Motor neuron (in vitro differentiated cells): Measurements from ENCODE around the gene MPPED1. TPM values are rescaled to one million over a fixed set of nuclear protein-coding genes. Genes with fewer than 3 reads are reported as not detected.

Source experiments
- ATAC-seq, 8 experiments: fragments of 200-7000 bp; cut with Tn5 transposase; replicated peaks in 6 of 8; 2 replicates each; pipeline ENCODE4 v1.8.0; 2021; ENCODE audit warnings: mild to moderate bottlenecking in 8 of 8, moderate library complexity in 8 of 8
- H3K27ac ChIP-seq, 2 donors: fragments of 250-450 bp; sonication (Bioruptor Pico); 2 replicates each; pipeline ENCODE4 v1.9.0; 2021; ENCODE audit warnings: antibody characterized with exemption in 2 of 2, mild to moderate bottlenecking in 2 of 2, moderate library complexity in 1 of 2
- H3K4me1 ChIP-seq, 2 donors: fragments of 250-450 bp; sonication (Bioruptor Pico); replicated peaks in 1 of 2; 2 replicates each; pipeline ENCODE4 v1.6.1; 2021; ENCODE audit warnings: antibody characterized with exemption in 2 of 2, mild to moderate bottlenecking in 2 of 2, moderate library complexity in 1 of 2
- H3K4me3 ChIP-seq, 5 donors: fragments of 250-450 bp; sonication (Bioruptor Pico); 2 replicates each; pipeline ENCODE4 v1.9.0; 2021; ENCODE audit warnings: antibody characterized with exemption in 5 of 5, mild to moderate bottlenecking in 5 of 5, moderate library complexity in 4 of 5
- WGBS, 10 experiments: fragments of 450-650 bp; shearing (Covaris generic); methylation state at CpG; one replicate each; pipeline ENCODE4 v1.0.0; 2022; 5-methylcytosine and 5-hydroxymethylcytosine counted together
- in situ Hi-C, 9 experiments: fragments of 400-800 bp; cut with MboI; loops; one replicate each; pipeline ENCODE4 v1.15.0; 2021; ENCODE audit warnings: low sequenced_read_pairs in 9 of 9, low pct_unique_long_range_greater_than_20kb in 2 of 9; ENCODE audit not compliant: unreplicated experiment in 9 of 9
- total RNA-seq, 8 experiments: library from RNA; unstranded; fragments of 300-600 nt; gene quantifications; 2 replicates each; pipeline versions ENCODE4 v1.2.3 to v1.2.4, GENCODE V29; 2022

Gene MPPED1
- 1 to 10 TPM in 2 of 8 experiments, under 1 TPM in 6; 0.13 to 2.0 (median 0.61) TPM for total RNA-seq

GRCh38 chr22:43411869-43412807 is at the start of gene MPPED1:
MPPED1 (plus strand) TSS chr22:43412014; CDS start chr22:43424986, 12,972 bp downstream.
- ATAC-seq, result peak in 5 of 8 experiments; percentile 68 to 81 (median 72)
- H3K27ac ChIP-seq, result peak within 1 kb of the TSS in 1 of 2 donors; percentile 4
- H3K4me1 ChIP-seq, result peaks cover 3 to 27% of the 10 kb centered on the region in 2 donors
- 0 to 20% (median 0%) methylated on average over 1 to 3 of the region's 95 CpGs; no CpG with 5 or more reads in 7 of the 10 experiments for WGBS, 10 experiments
- peak within 1 kb of the TSS; percentile 35 to 42 (median 38) for H3K4me3 ChIP-seq
- in situ Hi-C loops, result no loop called here

- H3K4me1 ChIP-seq, result peaks cover 6 to 12% of the 10 kb centered on the region in 2 donors
- in situ Hi-C loops, result loop anchor here in 3 of 9 experiments (25.0 kb wide), 2 partner anchors 101 to 126 kb away; no protein-coding TSS in a partner anchor
- 33 to 83% (median 55%) methylated on average over 1 to 16 of the region's 27 CpGs; no CpG with 5 or more reads in 4 of the 10 experiments for WGBS, 10 experiments
- ATAC-seq, result no peak
- no peak overlapping the region for H3K27ac ChIP-seq
- no peak overlapping the region for H3K4me3 ChIP-seq
Measured at GRCh38 chr22:43363315-43364168, 48.3 kb upstream of the MPPED1 start.

GRCh38 chr22:43364169-43364435 is 47.7 kb upstream of the MPPED1 start:
- in situ Hi-C loops, result loop anchor here in 3 of 9 experiments (25.0 kb wide), 2 partner anchors 102 to 127 kb away; no protein-coding TSS in a partner anchor
- Histone ChIP-seq H3K27ac (no peak overlapping the region), H3K4me3 (no peak overlapping the region), H3K4me1 (peaks cover 6 to 12% of the 10 kb centered on the region in 2 donors)
- ATAC-seq, result no peak
- 40 to 95% (median 70%) methylated on average over 3 to 6 of the region's 8 CpGs; no CpG with 5 or more reads in 3 of the 10 experiments for WGBS, 10 experiments

- ATAC-seq, result no peak
- 55 to 100% (median 100%) methylated on average over 1 to 5 of the region's 6 CpGs; no CpG with 5 or more reads in 5 of the 10 experiments for WGBS, 10 experiments
Measured at GRCh38 chr22:43365715-43366440, 45.9 kb upstream of the MPPED1 start.

GRCh38 chr22:43370036-43370435 is 41.8 kb upstream of the MPPED1 start:
- H3K27ac ChIP-seq, result peak overlapping the region in 1 of 2 donors; percentile 12
- in situ Hi-C loops, result loop anchor here in 3 of 9 experiments (25.0 kb wide), 2 partner anchors 108 to 133 kb away; no protein-coding TSS in a partner anchor
- H3K4me1 ChIP-seq, result peaks cover 7% of the 10 kb centered on the region in 2 donors
- peak in 5 of 8 experiments; percentile 51 to 71 (median 66) for ATAC-seq
- WGBS, 10 experiments, result 0 to 100% (median 32%) methylated on average over 1 to 5 of the region's 9 CpGs; no CpG with 5 or more reads in 4 of the 10 experiments
- H3K4me3 ChIP-seq, result no peak overlapping the region

More at GRCh38 chr22:43365715-43366440, 45.9 kb upstream of the MPPED1 start:
- H3K27ac ChIP-seq, result no peak overlapping the region
- H3K4me1 ChIP-seq, result peaks cover 12 to 19% of the 10 kb centered on the region in 2 donors
- in situ Hi-C loops, result loop anchor here in 3 of 9 experiments (25.0 kb wide), 2 partner anchors 104 to 129 kb away; no protein-coding TSS in a partner anchor
- no peak overlapping the region for H3K4me3 ChIP-seq

- WGBS, 10 experiments, result 8 to 98% (median 81%) methylated on average over 2 to 4 of the region's 4 CpGs; no CpG with 5 or more reads in 2 of the 10 experiments
- Histone ChIP-seq H3K4me3 (no peak overlapping the region), H3K27ac (no peak overlapping the region), H3K4me1 (peaks cover 11 to 19% of the 10 kb centered on the region in 2 donors)
- no peak for ATAC-seq
- in situ Hi-C loops, result loop anchor here in 7 of 9 experiments (25.0 kb wide), 5 partner anchors 114 to 1261 kb away; partner anchors contain the start of gene EFCAB6 (in 2 of the 7)
Measured at GRCh38 chr22:43375951-43376455, 35.8 kb upstream of the MPPED1 start.

- Histone ChIP-seq H3K4me3 (no peak overlapping the region), H3K27ac (no peak overlapping the region), H3K4me1 (peaks cover 11 to 19% of the 10 kb centered on the region in 2 donors)
- in situ Hi-C loops, result loop anchor here in 7 of 9 experiments (25.0 kb wide), 5 partner anchors 115 to 1260 kb away; partner anchors contain the start of gene EFCAB6 (in 2 of the 7)
- 8 to 100% (median 74%) methylated on average over 3 to 15 of the region's 15 CpGs; no CpG with 5 or more reads in 2 of the 10 experiments for WGBS, 10 experiments
- ATAC-seq, result no peak
Measured at GRCh38 chr22:43376765-43377547, 34.9 kb upstream of the MPPED1 start.

GRCh38 chr22:43377548-43377895 is 34.3 kb upstream of the MPPED1 start:
- no peak overlapping the region for H3K4me3 ChIP-seq
- no peak overlapping the region for H3K27ac ChIP-seq
- ATAC-seq, result peak in 1 of 8 experiments; percentile 9
- 0 to 96% (median 88%) methylated on average over 4 to 9 of the region's 10 CpGs; no CpG with 5 or more reads in 2 of the 10 experiments for WGBS, 10 experiments
- H3K4me1 ChIP-seq, result peaks cover 11 to 19% of the 10 kb centered on the region in 2 donors
- in situ Hi-C loops, result loop anchor here in 7 of 9 experiments (25.0 kb wide), 5 partner anchors 115 to 1260 kb away; partner anchors contain the start of gene EFCAB6 (in 2 of the 7)

GRCh38 chr22:43377896-43378704 is 33.7 kb upstream of the MPPED1 start:
- Histone ChIP-seq H3K4me1 (peaks cover 11 to 19% of the 10 kb centered on the region in 2 donors), H3K4me3 (no peak overlapping the region), H3K27ac (no peak overlapping the region)
- in situ Hi-C loops, result loop anchor here in 7 of 9 experiments (25.0 kb wide), 5 partner anchors 116 to 1259 kb away; partner anchors contain the start of gene EFCAB6 (in 2 of the 7)
- ATAC-seq, result peak in 1 of 8 experiments; percentile 41
- WGBS, 10 experiments, result 29 to 84% (median 64%) methylated on average over 2 to 7 of the region's 8 CpGs

- no peak overlapping the region for H3K27ac ChIP-seq
- in situ Hi-C loops, result loop anchor here in 7 of 9 experiments (25.0 kb wide), 5 partner anchors 119 to 1256 kb away; partner anchors contain the start of gene EFCAB6 (in 2 of the 7)
- H3K4me1 ChIP-seq, result peaks cover 11 to 20% of the 10 kb centered on the region in 2 donors
- ATAC-seq, result no peak
- no peak overlapping the region for H3K4me3 ChIP-seq
- 32 to 97% (median 88%) methylated on average over 1 to 6 of the region's 6 CpGs; no CpG with 5 or more reads in 2 of the 10 experiments for WGBS, 10 experiments
Measured at GRCh38 chr22:43381693-43382092, 30.1 kb upstream of the MPPED1 start.
